ENCODE results near the gene SDK2. TPM values are rescaled to one million over a fixed set of nuclear protein-coding genes. Genes with fewer than 3 reads are reported as not detected.

The SDK2 gene
- total RNA-seq, 1 donor from 2014 or later = 11.0 TPM

GRCh38 chr17:73327676-73328075 is 316.6 kb downstream of the SDK2 start:
- H3K4me1 ChIP-seq (ENCODE audit: control insufficient read depth in 3 of 3, insufficient read depth in 3 of 3, low read length in 3 of 3) = peaks cover 5 to 12% (median 8%) of the 10 kb centered on the region in 3 donors

GRCh38 chr17:73325527-73325842 is 318.8 kb downstream of the SDK2 start:
- Histone ChIP-seq H3K27ac (ENCODE audit: low read depth, low read length) (peak overlapping the region; percentile 47), H3K9ac (ENCODE audit: low read depth in 1 of 3, low read length in 3 of 3) (no peak overlapping the region), H3K9me3 (ENCODE audit: control insufficient read depth in 3 of 3, low read length in 3 of 3) (peaks cover 0 to 3% (median 0%) of the 10 kb centered on the region in 3 donors)

More at GRCh38 chr17:73327676-73328075, 316.6 kb downstream of the SDK2 start:
- H3K27ac ChIP-seq (ENCODE audit: low read depth, low read length) = no peak overlapping the region
- H3K36me3 ChIP-seq (ENCODE audit: control insufficient read depth in 3 of 3, insufficient read depth in 3 of 3, low read length in 3 of 3) = no peaks in the 10 kb centered on the region
- H3K27me3 ChIP-seq (ENCODE audit: control insufficient read depth in 3 of 3, insufficient read depth in 3 of 3, low read length in 3 of 3) = peaks cover 0 to 5% (median 0%) of the 10 kb centered on the region in 3 donors
- no peak overlapping the region for H3K4me3 ChIP-seq (ENCODE audit: low read length in 3 of 3)
- H3K9ac ChIP-seq (ENCODE audit: low read depth in 1 of 3, low read length in 3 of 3) = no peak overlapping the region
- H3K9me3 ChIP-seq (ENCODE audit: control insufficient read depth in 3 of 3, low read length in 3 of 3) = peaks cover 0 to 2% (median 0%) of the 10 kb centered on the region in 3 donors

GRCh38 chr17:73324711-73325526 is 319.3 kb downstream of the SDK2 start:
- no peak overlapping the region for H3K4me3 ChIP-seq (ENCODE audit: low read length in 3 of 3)
- peak overlapping the region; percentile 47 for H3K27ac ChIP-seq (ENCODE audit: low read depth, low read length)
- H3K36me3 ChIP-seq (ENCODE audit: control insufficient read depth in 3 of 3, insufficient read depth in 3 of 3, low read length in 3 of 3) = no peaks in the 10 kb centered on the region
- H3K27me3 ChIP-seq (ENCODE audit: control insufficient read depth in 3 of 3, insufficient read depth in 3 of 3, low read length in 3 of 3) = peaks cover 0 to 8% (median 0%) of the 10 kb centered on the region in 3 donors
- H3K9ac ChIP-seq (ENCODE audit: low read depth in 1 of 3, low read length in 3 of 3) = no peak overlapping the region
- peaks cover 5 to 12% (median 8%) of the 10 kb centered on the region in 3 donors for H3K4me1 ChIP-seq (ENCODE audit: control insufficient read depth in 3 of 3, insufficient read depth in 3 of 3, low read length in 3 of 3)
- peaks cover 0 to 3% (median 0%) of the 10 kb centered on the region in 3 donors for H3K9me3 ChIP-seq (ENCODE audit: control insufficient read depth in 3 of 3, low read length in 3 of 3)

More at GRCh38 chr17:73325527-73325842, 318.8 kb downstream of the SDK2 start:
- Histone ChIP-seq H3K4me1 (ENCODE audit: control insufficient read depth in 3 of 3, insufficient read depth in 3 of 3, low read length in 3 of 3) (peaks cover 5 to 12% (median 8%) of the 10 kb centered on the region in 3 donors), H3K27me3 (ENCODE audit: control insufficient read depth in 3 of 3, insufficient read depth in 3 of 3, low read length in 3 of 3) (peaks cover 0 to 8% (median 0%) of the 10 kb centered on the region in 3 donors), H3K4me3 (ENCODE audit: low read length in 3 of 3) (no peak overlapping the region), H3K36me3 (ENCODE audit: control insufficient read depth in 3 of 3, insufficient read depth in 3 of 3, low read length in 3 of 3) (no peaks in the 10 kb centered on the region)

- peaks cover 5 to 12% (median 8%) of the 10 kb centered on the region in 3 donors for H3K4me1 ChIP-seq (ENCODE audit: control insufficient read depth in 3 of 3, insufficient read depth in 3 of 3, low read length in 3 of 3)
- peaks cover 0 to 8% (median 0%) of the 10 kb centered on the region in 3 donors for H3K27me3 ChIP-seq (ENCODE audit: control insufficient read depth in 3 of 3, insufficient read depth in 3 of 3, low read length in 3 of 3)
- H3K27ac ChIP-seq (ENCODE audit: low read depth, low read length) = peak overlapping the region; percentile 47
These were observed 320.1 kb downstream of the SDK2 start for GRCh38 chr17:73324160-73324475.

GRCh38 chr17:73323409-73324159 is 320.7 kb downstream of the SDK2 start:
- Histone ChIP-seq H3K9me3 (ENCODE audit: control insufficient read depth in 3 of 3, low read length in 3 of 3) (peaks cover 0 to 3% (median 0%) of the 10 kb centered on the region in 3 donors), H3K4me1 (ENCODE audit: control insufficient read depth in 3 of 3, insufficient read depth in 3 of 3, low read length in 3 of 3) (peaks cover 5 to 12% (median 8%) of the 10 kb centered on the region in 3 donors), H3K9ac (ENCODE audit: low read depth in 1 of 3, low read length in 3 of 3) (no peak overlapping the region), H3K27ac (ENCODE audit: low read depth, low read length) (peak overlapping the region; percentile 47), H3K36me3 (ENCODE audit: control insufficient read depth in 3 of 3, insufficient read depth in 3 of 3, low read length in 3 of 3) (no peaks in the 10 kb centered on the region), H3K4me3 (ENCODE audit: low read length in 3 of 3) (no peak overlapping the region), H3K27me3 (ENCODE audit: control insufficient read depth in 3 of 3, insufficient read depth in 3 of 3, low read length in 3 of 3) (peaks cover 0 to 8% (median 0%) of the 10 kb centered on the region in 3 donors)

More at GRCh38 chr17:73324160-73324475, 320.1 kb downstream of the SDK2 start:
- H3K9ac ChIP-seq (ENCODE audit: low read depth in 1 of 3, low read length in 3 of 3) = no peak overlapping the region
- H3K9me3 ChIP-seq (ENCODE audit: control insufficient read depth in 3 of 3, low read length in 3 of 3) = peaks cover 0 to 3% (median 0%) of the 10 kb centered on the region in 3 donors
- no peaks in the 10 kb centered on the region for H3K36me3 ChIP-seq (ENCODE audit: control insufficient read depth in 3 of 3, insufficient read depth in 3 of 3, low read length in 3 of 3)
- H3K4me3 ChIP-seq (ENCODE audit: low read length in 3 of 3) = no peak overlapping the region

GRCh38 chr17:73320601-73321264 is 323.5 kb downstream of the SDK2 start:
- Histone ChIP-seq H3K27me3 (ENCODE audit: control insufficient read depth in 3 of 3, insufficient read depth in 3 of 3, low read length in 3 of 3) (peaks cover 0 to 8% (median 0%) of the 10 kb centered on the region in 3 donors), H3K4me1 (ENCODE audit: control insufficient read depth in 3 of 3, insufficient read depth in 3 of 3, low read length in 3 of 3) (peaks cover 12 to 23% (median 18%) of the 10 kb centered on the region in 3 donors), H3K9me3 (ENCODE audit: control insufficient read depth in 3 of 3, low read length in 3 of 3) (peaks cover 0 to 3% (median 0%) of the 10 kb centered on the region in 3 donors), H3K4me3 (ENCODE audit: low read length in 3 of 3) (no peak overlapping the region), H3K9ac (ENCODE audit: low read depth in 1 of 3, low read length in 3 of 3) (no peak overlapping the region), H3K36me3 (ENCODE audit: control insufficient read depth in 3 of 3, insufficient read depth in 3 of 3, low read length in 3 of 3) (no peaks in the 10 kb centered on the region), H3K27ac (ENCODE audit: low read depth, low read length) (no peak overlapping the region)

GRCh38 chr17:73319766-73320165 is 324.5 kb downstream of the SDK2 start:
- no peak overlapping the region for H3K9ac ChIP-seq (ENCODE audit: low read depth in 1 of 3, low read length in 3 of 3)
- peaks cover 0 to 3% (median 0%) of the 10 kb centered on the region in 3 donors for H3K27me3 ChIP-seq (ENCODE audit: control insufficient read depth in 3 of 3, insufficient read depth in 3 of 3, low read length in 3 of 3)
- H3K9me3 ChIP-seq (ENCODE audit: control insufficient read depth in 3 of 3, low read length in 3 of 3) = peaks cover 0 to 3% (median 0%) of the 10 kb centered on the region in 3 donors
- no peak overlapping the region for H3K27ac ChIP-seq (ENCODE audit: low read depth, low read length)
- H3K36me3 ChIP-seq (ENCODE audit: control insufficient read depth in 3 of 3, insufficient read depth in 3 of 3, low read length in 3 of 3) = no peaks in the 10 kb centered on the region
- H3K4me3 ChIP-seq (ENCODE audit: low read length in 3 of 3) = no peak overlapping the region
- H3K4me1 ChIP-seq (ENCODE audit: control insufficient read depth in 3 of 3, insufficient read depth in 3 of 3, low read length in 3 of 3) = peaks cover 7 to 18% (median 16%) of the 10 kb centered on the region in 3 donors

- no peak overlapping the region for H3K27ac ChIP-seq (ENCODE audit: low read depth, low read length)
- no peaks in the 10 kb centered on the region for H3K36me3 ChIP-seq (ENCODE audit: control insufficient read depth in 3 of 3, insufficient read depth in 3 of 3, low read length in 3 of 3)
- peaks cover 0 to 3% (median 0%) of the 10 kb centered on the region in 3 donors for H3K27me3 ChIP-seq (ENCODE audit: control insufficient read depth in 3 of 3, insufficient read depth in 3 of 3, low read length in 3 of 3)
- H3K4me1 ChIP-seq (ENCODE audit: control insufficient read depth in 3 of 3, insufficient read depth in 3 of 3, low read length in 3 of 3) = peaks cover 4 to 15% (median 11%) of the 10 kb centered on the region in 3 donors
- peaks cover 0 to 3% (median 0%) of the 10 kb centered on the region in 3 donors for H3K9me3 ChIP-seq (ENCODE audit: control insufficient read depth in 3 of 3, low read length in 3 of 3)
- no peak overlapping the region for H3K4me3 ChIP-seq (ENCODE audit: low read length in 3 of 3)
- H3K9ac ChIP-seq (ENCODE audit: low read depth in 1 of 3, low read length in 3 of 3) = no peak overlapping the region
These were observed 325.4 kb downstream of the SDK2 start for GRCh38 chr17:73318836-73319235.

GRCh38 chr17:73318427-73318813 is 325.8 kb downstream of the SDK2 start:
- Histone ChIP-seq H3K4me1 (ENCODE audit: control insufficient read depth in 3 of 3, insufficient read depth in 3 of 3, low read length in 3 of 3) (peaks cover 4 to 13% (median 11%) of the 10 kb centered on the region in 3 donors), H3K4me3 (ENCODE audit: low read length in 3 of 3) (no peak overlapping the region), H3K27me3 (ENCODE audit: control insufficient read depth in 3 of 3, insufficient read depth in 3 of 3, low read length in 3 of 3) (peaks cover 0 to 3% (median 0%) of the 10 kb centered on the region in 3 donors), H3K36me3 (ENCODE audit: control insufficient read depth in 3 of 3, insufficient read depth in 3 of 3, low read length in 3 of 3) (no peaks in the 10 kb centered on the region), H3K9me3 (ENCODE audit: control insufficient read depth in 3 of 3, low read length in 3 of 3) (peaks cover 0 to 3% (median 0%) of the 10 kb centered on the region in 3 donors), H3K27ac (ENCODE audit: low read depth, low read length) (no peak overlapping the region), H3K9ac (ENCODE audit: low read depth in 1 of 3, low read length in 3 of 3) (no peak overlapping the region)

Data from skeletal muscle tissue (tissue), 4 donors.